Mucosa of rectum (tissue), 2 donors: ENCODE data around the gene CDC25C.

Experiments
- H3K27ac ChIP-seq, 2 donors: one replicate each; pipeline ENCODE4 v1.7.0; 2013; ENCODE audit warnings: inconsistent platforms in 2 of 2, low read depth in 2 of 2, low read length in 2 of 2
- H3K27me3 ChIP-seq, 2 donors: one replicate each; pipeline ENCODE4 v1.7.0; 2013; ENCODE audit warnings: low read length in 2 of 2; ENCODE audit not compliant: control insufficient read depth in 2 of 2, insufficient read depth in 2 of 2
- H3K36me3 ChIP-seq, 2 donors: one replicate each; pipeline ENCODE4 v1.7.0; 2013; ENCODE audit warnings: low read length in 2 of 2; ENCODE audit not compliant: control insufficient read depth in 2 of 2, insufficient read depth in 2 of 2
- H3K4me1 ChIP-seq, 2 donors: one replicate each; pipeline ENCODE4 v1.7.0; 2013; ENCODE audit warnings: low read length in 2 of 2, mild to moderate bottlenecking in 1 of 2; ENCODE audit not compliant: control insufficient read depth in 2 of 2, insufficient read depth in 2 of 2
- H3K4me3 ChIP-seq, 2 donors: one replicate each; pipeline ENCODE4 v1.7.0; 2013; ENCODE audit warnings: low read length in 2 of 2
- H3K9ac ChIP-seq, 2 donors: one replicate each; pipeline ENCODE4 v1.7.0; 2013; ENCODE audit warnings: low read length in 2 of 2, low read depth in 1 of 2, mild to moderate bottlenecking in 1 of 2
- H3K9me3 ChIP-seq, 2 donors: one replicate each; pipeline ENCODE4 v1.7.0; 2013; ENCODE audit warnings: low read length in 2 of 2; ENCODE audit not compliant: control insufficient read depth in 2 of 2
- donor health status: healthy.
- donor health status: Normal muscosa, but diverticular disease.

Gene CDC25C

GRCh38 chr5:138349852-138350562 lies 18.4 kb upstream of the CDC25C start:
- Histone ChIP-seq H3K27ac (no peak overlapping the region), H3K4me1 (peaks cover 10 to 12% of the 10 kb centered on the region in 2 donors), H3K4me3 (no peak overlapping the region), H3K27me3 (no peaks in the 10 kb centered on the region), H3K9me3 (no peaks in the 10 kb centered on the region), H3K9ac (no peak overlapping the region), H3K36me3 (peaks cover 17 to 27% of the 10 kb centered on the region in 2 donors)

GRCh38 chr5:138346889-138347288 lies 15.3 kb upstream of the CDC25C start:
- Histone ChIP-seq H3K27ac (no peak overlapping the region), H3K27me3 (no peaks in the 10 kb centered on the region), H3K36me3 (peaks cover 17 to 36% of the 10 kb centered on the region in 2 donors), H3K9ac (no peak overlapping the region), H3K9me3 (no peaks in the 10 kb centered on the region), H3K4me3 (no peak overlapping the region), H3K4me1 (no peaks in the 10 kb centered on the region)

- no peak overlapping the region for H3K4me3 ChIP-seq
- no peak overlapping the region for H3K27ac ChIP-seq
- H3K36me3 ChIP-seq = peaks cover 17 to 44% of the 10 kb centered on the region in 2 donors
- H3K9ac ChIP-seq = no peak overlapping the region
- no peaks in the 10 kb centered on the region for H3K27me3 ChIP-seq
- no peaks in the 10 kb centered on the region for H3K4me1 ChIP-seq
- no peaks in the 10 kb centered on the region for H3K9me3 ChIP-seq
These were observed 13.5 kb upstream of the CDC25C start for GRCh38 chr5:138344887-138345622.

GRCh38 chr5:138340008-138340407 lies 8.4 kb upstream of the CDC25C start:
- Histone ChIP-seq H3K27ac (no peak overlapping the region), H3K27me3 (no peaks in the 10 kb centered on the region), H3K9ac (no peak overlapping the region), H3K36me3 (peaks cover 0 to 17% of the 10 kb centered on the region in 2 donors), H3K4me1 (peaks cover 6 to 9% of the 10 kb centered on the region in 2 donors), H3K4me3 (peak overlapping the region in 1 of 2 donors; percentile 93), H3K9me3 (no peaks in the 10 kb centered on the region)

GRCh38 chr5:138339464-138339863 lies 7.9 kb upstream of the CDC25C start:
- H3K27ac ChIP-seq = peak overlapping the region in 1 of 2 donors; percentile 93
- peak overlapping the region in 1 of 2 donors; percentile 93 for H3K4me3 ChIP-seq
- no peaks in the 10 kb centered on the region for H3K27me3 ChIP-seq
- peak overlapping the region in 1 of 2 donors; percentile 81 for H3K9ac ChIP-seq
- H3K36me3 ChIP-seq = peaks cover 0 to 13% of the 10 kb centered on the region in 2 donors
- H3K4me1 ChIP-seq = peaks cover 6 to 9% of the 10 kb centered on the region in 2 donors
- no peaks in the 10 kb centered on the region for H3K9me3 ChIP-seq

- Histone ChIP-seq H3K4me1 (peaks cover 6 to 9% of the 10 kb centered on the region in 2 donors), H3K9me3 (no peaks in the 10 kb centered on the region), H3K9ac (peak overlapping the region; percentile 81 to 83), H3K27ac (peak overlapping the region in 1 of 2 donors; percentile 93), H3K27me3 (no peaks in the 10 kb centered on the region), H3K4me3 (peak overlapping the region; percentile 81 to 93), H3K36me3 (peaks cover 0 to 11% of the 10 kb centered on the region in 2 donors)
These were observed 7.5 kb upstream of the CDC25C start for GRCh38 chr5:138339091-138339456.

GRCh38 chr5:138338411-138339090 lies 6.9 kb upstream of the CDC25C start:
- Histone ChIP-seq H3K9me3 (no peaks in the 10 kb centered on the region), H3K9ac (peak overlapping the region; percentile 81 to 83), H3K36me3 (peaks cover 0 to 9% of the 10 kb centered on the region in 2 donors), H3K4me1 (peaks cover 6 to 9% of the 10 kb centered on the region in 2 donors), H3K4me3 (peak overlapping the region; percentile 81 to 93), H3K27me3 (no peaks in the 10 kb centered on the region), H3K27ac (peak overlapping the region; percentile 93)

- no peaks in the 10 kb centered on the region for H3K9me3 ChIP-seq
- H3K4me3 ChIP-seq = peak within 1 kb of the TSS; percentile 81 to 93
- H3K27ac ChIP-seq = peak within 1 kb of the TSS; percentile 93
- H3K4me1 ChIP-seq = peaks cover 6 to 9% of the 10 kb centered on the region in 2 donors
- H3K36me3 ChIP-seq = peaks cover 0 to 9% of the 10 kb centered on the region in 2 donors
- peak within 1 kb of the TSS; percentile 81 to 83 for H3K9ac ChIP-seq
- no peaks in the 10 kb centered on the region for H3K27me3 ChIP-seq
These were observed 6.2 kb upstream of the CDC25C start, which contains the start of gene FAM53C for GRCh38 chr5:138337685-138338410. Gene FAM53C, plus strand, starts transcription at chr5:138338266. Its CDS starts 3,070 bp downstream, at chr5:138341336.

- no peaks in the 10 kb centered on the region for H3K27me3 ChIP-seq
- H3K4me1 ChIP-seq = peaks cover 9 to 10% of the 10 kb centered on the region in 2 donors
- peaks cover 0 to 9% of the 10 kb centered on the region in 2 donors for H3K36me3 ChIP-seq
- peak overlapping the region; percentile 93 for H3K27ac ChIP-seq
- peak overlapping the region; percentile 81 to 93 for H3K4me3 ChIP-seq
- peak overlapping the region; percentile 81 to 83 for H3K9ac ChIP-seq
- no peaks in the 10 kb centered on the region for H3K9me3 ChIP-seq
These were observed 5.5 kb upstream of the CDC25C start for GRCh38 chr5:138336952-138337684.
